ENCODE measurements around the gene ADIPOR2.
A peak's percentile ranks its signal among the peaks of the same experiment; 100 is the strongest.

The ADIPOR2 gene

GRCh38 chr12:1703771-1704722 is 13.2 kb downstream of the ADIPOR2 start:
- Histone ChIP-seq H4K20me1 (ENCODE audit: insufficient read depth, low read length) (peaks cover 29% of the 10 kb centered on the region; the same call in 1 of the 2 replicates), H3K27me3 (ENCODE audit: insufficient read depth, low read length, poor library complexity) (no peaks in the 10 kb centered on the region), H3K4me3 (ENCODE audit: low read depth in 1 of 2, low read length in 2 of 2) (no peak overlapping the region), H3K27ac (ENCODE audit: low read length) (no peak overlapping the region), H2AFZ (ENCODE audit: low read depth, low read length) (no peak overlapping the region), H3K79me2 (ENCODE audit: insufficient read depth, low read length) (peaks cover 100% of the 10 kb centered on the region), H3K4me2 (ENCODE audit: insufficient read depth, low read length) (no peak overlapping the region), H3K36me3 (ENCODE audit: insufficient read depth, low read length) (no peaks in the 10 kb centered on the region), H3K4me1 (ENCODE audit: insufficient read depth, low read length) (no peaks in the 10 kb centered on the region), H3K9me3 (ENCODE audit: insufficient read depth, low read length, severe bottlenecking) (no peaks in the 10 kb centered on the region), H3K9ac (ENCODE audit: low read depth, low read length) (no peak overlapping the region)
- DNase-seq (no peak), ATAC-seq (ENCODE audit: insufficient read depth, low read depth) (no peak)
- TF ChIP-seq EZH2 (IDR thresholded peaks at IDR 0.05; ENCODE audit: borderline replicate concordance, low read depth, low read length, severe bottlenecking) = no peak
- no peak for TF ChIP-seq CTCF (IDR thresholded peaks at IDR 0.05; ENCODE audit: borderline replicate concordance, extremely low read depth, low read length, poor library complexity, severe bottlenecking)

- no peaks in the 10 kb centered on the region for H3K27me3 ChIP-seq (ENCODE audit: insufficient read depth, low read length, poor library complexity)
- peaks cover 100% of the 10 kb centered on the region for H3K79me2 ChIP-seq (ENCODE audit: insufficient read depth, low read length)
- peaks cover 40% of the 10 kb centered on the region; the same call in 1 of the 2 replicates for H4K20me1 ChIP-seq (ENCODE audit: insufficient read depth, low read length)
- H2AFZ ChIP-seq (ENCODE audit: low read depth, low read length) = no peak overlapping the region
- TF ChIP-seq EZH2 (IDR thresholded peaks at IDR 0.05; ENCODE audit: borderline replicate concordance, low read depth, low read length, severe bottlenecking) = no peak
- no peak for TF ChIP-seq CTCF (IDR thresholded peaks at IDR 0.05; ENCODE audit: borderline replicate concordance, extremely low read depth, low read length, poor library complexity, severe bottlenecking)
- no peaks in the 10 kb centered on the region for H3K9me3 ChIP-seq (ENCODE audit: insufficient read depth, low read length, severe bottlenecking)
- H3K4me3 ChIP-seq (ENCODE audit: low read depth in 1 of 2, low read length in 2 of 2) = no peak overlapping the region
- no peak for ATAC-seq (ENCODE audit: insufficient read depth, low read depth)
- H3K36me3 ChIP-seq (ENCODE audit: insufficient read depth, low read length) = no peaks in the 10 kb centered on the region
- no peak for DNase-seq
- H3K9ac ChIP-seq (ENCODE audit: low read depth, low read length) = no peak overlapping the region
- no peaks in the 10 kb centered on the region for H3K4me1 ChIP-seq (ENCODE audit: insufficient read depth, low read length)
- no peak overlapping the region for H3K27ac ChIP-seq (ENCODE audit: low read length)
- H3K4me2 ChIP-seq (ENCODE audit: insufficient read depth, low read length) = no peak overlapping the region
These were observed 15.1 kb downstream of the ADIPOR2 start for GRCh38 chr12:1705774-1706631.

GRCh38 chr12:1706632-1706980 is 15.7 kb downstream of the ADIPOR2 start:
- H3K9ac ChIP-seq (ENCODE audit: low read depth, low read length) = no peak overlapping the region
- no peak overlapping the region for H3K4me3 ChIP-seq (ENCODE audit: low read depth in 1 of 2, low read length in 2 of 2)
- TF ChIP-seq CTCF (IDR thresholded peaks at IDR 0.05; ENCODE audit: borderline replicate concordance, extremely low read depth, low read length, poor library complexity, severe bottlenecking) (no peak), EZH2 (IDR thresholded peaks at IDR 0.05; ENCODE audit: borderline replicate concordance, low read depth, low read length, severe bottlenecking) (no peak)
- DNase-seq (no peak), ATAC-seq (ENCODE audit: insufficient read depth, low read depth) (peak; percentile 39; the same call in 1 of the 3 replicates)
- H3K27me3 ChIP-seq (ENCODE audit: insufficient read depth, low read length, poor library complexity) = no peaks in the 10 kb centered on the region
- H3K9me3 ChIP-seq (ENCODE audit: insufficient read depth, low read length, severe bottlenecking) = no peaks in the 10 kb centered on the region
- no peaks in the 10 kb centered on the region for H3K4me1 ChIP-seq (ENCODE audit: insufficient read depth, low read length)
- no peak overlapping the region for H2AFZ ChIP-seq (ENCODE audit: low read depth, low read length)
- H3K36me3 ChIP-seq (ENCODE audit: insufficient read depth, low read length) = no peaks in the 10 kb centered on the region; the same call in 1 of the 2 replicates
- peaks cover 100% of the 10 kb centered on the region for H3K79me2 ChIP-seq (ENCODE audit: insufficient read depth, low read length)
- no peak overlapping the region for H3K4me2 ChIP-seq (ENCODE audit: insufficient read depth, low read length)
- H4K20me1 ChIP-seq (ENCODE audit: insufficient read depth, low read length) = peaks cover 41% of the 10 kb centered on the region; the same call in 1 of the 2 replicates
- no peak overlapping the region for H3K27ac ChIP-seq (ENCODE audit: low read length)

Measured in DND-41 (cell line).